ENCODE data around the gene PTTG1. TPM values are rescaled to one million over a fixed set of nuclear protein-coding genes. Genes with fewer than 3 reads are reported as not detected.
"Not testable (repeated sequence)": the region's sequence is repeated elsewhere in the genome, so short reads cannot be mapped to it uniquely, and the experiment has no call there.

Gene PTTG1
- total RNA-seq, 1 donor from 2014 or later: 5.6 TPM

- no peaks in the 10 kb centered on the region for H3K36me3 ChIP-seq
- H3K4me1 ChIP-seq: peaks cover 2% of the 10 kb centered on the region
- H3K27ac ChIP-seq: no peak overlapping the region
- peaks cover 6% of the 10 kb centered on the region for H3K27me3 ChIP-seq
- no peak overlapping the region for H3K4me3 ChIP-seq
- no peaks in the 10 kb centered on the region for H3K9me3 ChIP-seq
- ATAC-seq (no peak), DNase-seq (no peak)
- intact Hi-C loops (cut with DNase I): no loop called here
- no peak for TF ChIP-seq CTCF (IDR thresholded peaks at IDR 0.05)
These were observed 10.5 kb downstream of the PTTG1 start for GRCh38 chr5:160432196-160432595.

GRCh38 chr5:160432787-160433186 lies 11.1 kb downstream of the PTTG1 start:
- H3K27ac ChIP-seq: no peak overlapping the region
- intact Hi-C loops (cut with DNase I): no loop called here
- peaks cover 6% of the 10 kb centered on the region for H3K27me3 ChIP-seq
- no peak for ATAC-seq
- TF ChIP-seq CTCF (IDR thresholded peaks at IDR 0.05): no peak
- H3K4me3 ChIP-seq: no peak overlapping the region
- no peaks in the 10 kb centered on the region for H3K36me3 ChIP-seq
- no peaks in the 10 kb centered on the region for H3K9me3 ChIP-seq
- no peak for DNase-seq
- no peaks in the 10 kb centered on the region for H3K4me1 ChIP-seq

- intact Hi-C loops (cut with DNase I): no loop called here
- TF ChIP-seq CTCF (IDR thresholded peaks at IDR 0.05): no peak
- H3K36me3 ChIP-seq: no peaks in the 10 kb centered on the region
- no peak overlapping the region for H3K4me3 ChIP-seq
- ATAC-seq: no peak
- no peak overlapping the region for H3K27ac ChIP-seq
- no peaks in the 10 kb centered on the region for H3K9me3 ChIP-seq
- no peak for DNase-seq
- H3K27me3 ChIP-seq: peaks cover 6% of the 10 kb centered on the region
- H3K4me1 ChIP-seq: peaks cover 6% of the 10 kb centered on the region
These were observed 12.4 kb downstream of the PTTG1 start for GRCh38 chr5:160434022-160434531.

- ATAC-seq (no peak), DNase-seq (no peak)
- Histone ChIP-seq H3K4me3 (no peak overlapping the region), H3K36me3 (no peaks in the 10 kb centered on the region), H3K4me1 (peaks cover 13% of the 10 kb centered on the region), H3K27me3 (peaks cover 6% of the 10 kb centered on the region), H3K9me3 (no peaks in the 10 kb centered on the region), H3K27ac (no peak overlapping the region)
- TF ChIP-seq CTCF (IDR thresholded peaks at IDR 0.05): no peak
- intact Hi-C loops (cut with DNase I): no loop called here
These were observed 13.9 kb downstream of the PTTG1 start for GRCh38 chr5:160435532-160435931.

GRCh38 chr5:160436017-160436416 lies 14.4 kb downstream of the PTTG1 start:
- intact Hi-C loops (cut with DNase I): no loop called here
- Histone ChIP-seq H3K4me3 (no peak overlapping the region), H3K27ac (no peak overlapping the region), H3K27me3 (peaks cover 6% of the 10 kb centered on the region), H3K4me1 (peaks cover 13% of the 10 kb centered on the region), H3K36me3 (no peaks in the 10 kb centered on the region), H3K9me3 (no peaks in the 10 kb centered on the region)
- no peak for TF ChIP-seq CTCF (IDR thresholded peaks at IDR 0.05)
- DNase-seq (no peak), ATAC-seq (no peak)

GRCh38 chr5:160436661-160437060 lies 15.0 kb downstream of the PTTG1 start:
- H3K4me1 ChIP-seq: peaks cover 13% of the 10 kb centered on the region
- H3K4me3 ChIP-seq; H3K36me3 ChIP-seq; H3K27ac ChIP-seq; H3K9me3 ChIP-seq; intact Hi-C loops (cut with DNase I); DNase-seq; H3K27me3 ChIP-seq; ATAC-seq: not testable (repeated sequence)

Data from upper lobe of right lung (tissue), 1 donor.